NCI-H748 (cell line): ENCODE measurements around the gene ICAM3.
"Not testable (repeated sequence)": the region's sequence is repeated elsewhere in the genome, so short reads cannot be mapped to it uniquely, and the experiment has no call there.

Experiments used
- DNase-seq: peaks from one replicate; lab custom pipeline; 2025; ENCODE audit not compliant: unreplicated experiment; lab: John Stamatoyannopoulos, UW

Gene ICAM3, protein sequence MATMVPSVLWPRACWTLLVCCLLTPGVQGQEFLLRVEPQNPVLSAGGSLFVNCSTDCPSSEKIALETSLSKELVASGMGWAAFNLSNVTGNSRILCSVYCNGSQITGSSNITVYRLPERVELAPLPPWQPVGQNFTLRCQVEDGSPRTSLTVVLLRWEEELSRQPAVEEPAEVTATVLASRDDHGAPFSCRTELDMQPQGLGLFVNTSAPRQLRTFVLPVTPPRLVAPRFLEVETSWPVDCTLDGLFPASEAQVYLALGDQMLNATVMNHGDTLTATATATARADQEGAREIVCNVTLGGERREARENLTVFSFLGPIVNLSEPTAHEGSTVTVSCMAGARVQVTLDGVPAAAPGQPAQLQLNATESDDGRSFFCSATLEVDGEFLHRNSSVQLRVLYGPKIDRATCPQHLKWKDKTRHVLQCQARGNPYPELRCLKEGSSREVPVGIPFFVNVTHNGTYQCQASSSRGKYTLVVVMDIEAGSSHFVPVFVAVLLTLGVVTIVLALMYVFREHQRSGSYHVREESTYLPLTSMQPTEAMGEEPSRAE

GRCh38 chr19:10339380-10339960 lies at the start of gene ICAM3:
Gene ICAM3 (minus strand): TSS chr19:10339624. CDS start chr19:10339614, 10 bp downstream.
- DNase-seq, result no peak

DNA sequence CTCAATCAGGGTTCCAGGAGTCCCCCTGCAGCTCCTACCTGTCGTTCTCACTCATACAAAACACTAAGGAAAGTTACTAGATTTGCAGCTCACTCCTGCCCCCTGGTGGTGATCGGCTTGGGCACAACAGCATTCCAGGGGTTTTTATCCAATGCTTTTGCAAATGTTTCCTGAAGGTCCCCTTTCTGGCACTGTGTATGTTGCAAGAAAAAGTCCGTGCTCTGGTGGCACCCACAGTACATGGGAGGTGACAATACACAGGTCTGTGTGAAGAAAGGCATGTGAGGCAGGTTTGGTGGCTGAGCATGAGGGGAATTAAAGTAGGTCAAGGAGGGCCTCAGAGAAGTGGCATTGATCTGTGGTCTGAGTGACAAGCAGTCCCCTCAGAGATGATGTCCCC lies 49.5 kb upstream of the ICAM3 start:
- peak; percentile 58 for DNase-seq

DNA sequence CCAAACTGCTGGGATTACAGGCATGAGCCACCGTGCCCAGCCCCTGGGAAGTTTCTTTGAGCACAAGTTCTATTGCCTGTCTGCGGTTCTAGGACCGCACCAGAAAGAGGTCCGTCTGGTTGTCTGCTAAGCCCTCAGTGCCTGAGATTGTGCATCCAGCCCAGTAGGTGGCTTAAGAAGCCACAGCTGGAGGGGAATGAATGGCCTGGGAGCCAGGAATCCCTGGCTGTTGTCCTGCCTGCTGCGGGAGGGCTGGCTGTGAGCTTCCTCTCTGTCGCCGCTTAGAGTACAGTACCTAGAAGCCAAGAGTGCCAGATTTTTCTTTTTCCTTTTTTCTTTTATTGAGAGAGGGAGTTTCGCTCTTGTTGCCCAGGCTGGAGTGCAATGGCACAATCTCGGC lies 45.2 kb upstream of the ICAM3 start:
- DNase-seq, result no peak

DNA sequence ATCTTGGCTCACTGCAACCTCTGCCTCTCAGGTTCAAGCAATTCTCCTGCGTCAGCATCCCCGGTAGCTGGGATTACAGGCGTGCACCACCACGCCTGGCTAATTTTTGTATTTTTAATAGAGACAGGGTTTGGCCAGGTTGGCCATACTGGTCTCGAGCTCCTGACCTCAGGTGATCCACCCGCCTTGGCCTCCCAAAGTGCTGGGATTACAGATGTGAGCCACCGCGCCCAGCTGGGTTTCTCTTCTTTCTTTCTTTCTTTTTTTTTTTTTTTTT lies 43.7 kb upstream of the ICAM3 start:
- not testable (repeated sequence) for DNase-seq

- DNase-seq, result peak; percentile 97
These were observed 41.1 kb upstream of the ICAM3 start, which contains the start of gene TYK2 for GRCh38 chr19:10380313-10381102. Gene TYK2 (minus strand): TSS chr19:10380572. CDS start chr19:10378406, 2,166 bp downstream.

DNA sequence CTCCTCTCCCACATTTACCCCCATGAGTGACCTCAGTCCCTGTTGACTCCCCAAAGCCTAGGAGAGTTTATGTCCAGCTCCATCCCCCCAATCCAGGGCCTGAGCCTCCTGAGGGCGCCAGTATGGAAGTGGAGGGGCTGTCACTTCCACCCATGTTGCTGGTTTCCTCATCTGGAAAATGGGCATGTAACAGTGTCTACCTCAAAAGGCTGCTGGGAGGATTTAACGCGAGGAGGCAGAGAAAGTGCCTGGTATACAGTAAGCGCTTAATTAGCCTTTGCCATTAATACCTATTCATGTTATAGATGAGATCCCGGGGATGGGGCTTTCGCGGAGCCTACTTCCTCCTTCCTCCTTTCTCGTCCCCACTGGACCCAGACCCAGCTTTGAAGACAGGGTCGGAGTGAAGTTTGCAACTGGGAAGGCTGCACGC lies 40.5 kb upstream of the ICAM3 start:
- no peak for DNase-seq

- no peak for DNase-seq
These were observed 38.7 kb upstream of the ICAM3 start for GRCh38 chr19:10378124-10378523.

- not testable (repeated sequence) for DNase-seq
These were observed 37.8 kb upstream of the ICAM3 start for GRCh38 chr19:10377140-10377640.

DNA sequence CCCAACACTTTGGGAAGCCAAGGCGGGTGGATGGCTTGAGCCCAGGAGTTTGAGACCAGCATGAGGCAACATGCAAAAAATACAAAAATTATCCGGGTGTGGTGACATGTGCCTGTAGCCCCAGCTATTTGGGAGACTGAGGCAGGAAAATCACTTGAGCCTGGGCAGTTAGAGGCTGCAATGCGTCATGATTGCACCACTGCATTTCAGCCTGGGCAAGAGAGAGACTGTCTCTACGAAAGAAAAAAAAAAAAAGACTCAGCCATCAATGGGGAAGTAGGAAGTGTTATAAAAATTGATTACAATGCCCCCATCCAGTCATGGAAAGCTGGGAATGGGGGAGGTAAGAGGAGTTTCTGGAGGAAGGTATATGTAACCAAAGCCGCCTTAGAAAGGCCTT lies 35.5 kb upstream of the ICAM3 start:
- DNase-seq, result no peak

GRCh38 chr19:10372690-10373089 lies 33.3 kb upstream of the ICAM3 start:
- DNase-seq, result no peak

DNA sequence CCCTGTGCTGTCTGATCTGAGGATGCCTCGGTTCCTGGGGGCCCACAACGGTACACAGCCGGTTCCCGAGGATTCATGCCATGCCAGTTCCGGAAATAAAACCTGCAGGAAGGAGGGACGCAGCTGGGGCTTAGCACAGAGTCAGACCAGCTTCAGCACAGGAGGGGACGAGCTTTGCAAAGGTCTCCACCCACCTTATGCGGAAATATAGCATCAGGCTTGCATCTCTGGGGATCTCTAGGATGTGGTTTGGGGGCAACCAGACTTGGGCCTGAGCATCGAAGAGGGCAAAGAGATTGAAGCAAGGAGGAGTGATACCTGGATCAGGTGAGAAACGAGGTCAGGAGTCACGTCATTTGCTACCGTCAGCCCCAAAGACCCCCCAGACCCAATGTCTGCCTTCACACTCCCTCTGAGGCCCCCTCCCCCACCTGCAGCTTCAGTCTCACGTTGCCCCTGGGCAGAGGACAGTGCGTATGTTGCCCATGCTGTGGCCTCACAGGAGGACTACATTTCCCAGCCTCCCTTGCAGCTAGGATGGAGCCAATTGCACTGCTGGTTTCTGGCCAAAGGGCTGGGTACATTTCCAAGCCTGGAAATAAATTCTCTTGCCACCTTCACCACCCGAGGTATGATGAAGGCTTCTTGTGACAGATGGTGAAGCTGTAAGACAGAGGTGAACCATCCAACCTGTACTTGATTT lies 28.8 kb upstream of the ICAM3 start:
- DNase-seq, result no peak

DNA sequence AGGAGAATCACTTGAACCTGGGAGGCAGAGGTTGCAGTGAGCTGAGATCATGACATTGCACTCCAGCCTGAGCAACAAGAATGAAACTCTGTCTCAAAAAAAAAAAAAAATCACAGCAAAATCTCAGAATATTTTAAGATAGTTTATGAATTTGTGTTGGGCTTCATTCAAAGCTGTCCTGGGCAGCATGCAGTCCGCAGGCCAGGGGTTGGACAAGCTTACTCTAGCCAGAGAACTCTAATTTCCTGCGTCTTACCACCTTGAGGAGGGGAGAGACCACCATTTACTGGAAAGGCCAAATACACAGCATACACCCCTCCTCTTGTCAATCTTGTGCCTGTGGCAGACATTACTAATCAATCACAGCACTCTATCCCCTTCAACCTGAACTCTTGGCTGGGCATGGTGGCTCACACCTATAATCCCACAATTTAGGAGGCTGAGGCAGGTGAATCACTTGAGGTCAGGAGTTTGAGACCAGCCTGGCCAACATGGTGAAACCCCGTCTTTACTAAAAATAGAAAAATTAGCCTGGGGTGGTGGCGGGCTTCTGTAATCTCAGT lies 27.6 kb upstream of the ICAM3 start:
- not testable (repeated sequence) for DNase-seq

- DNase-seq, result no peak
These were observed 26.1 kb upstream of the ICAM3 start for GRCh38 chr19:10365518-10365917.

DNA sequence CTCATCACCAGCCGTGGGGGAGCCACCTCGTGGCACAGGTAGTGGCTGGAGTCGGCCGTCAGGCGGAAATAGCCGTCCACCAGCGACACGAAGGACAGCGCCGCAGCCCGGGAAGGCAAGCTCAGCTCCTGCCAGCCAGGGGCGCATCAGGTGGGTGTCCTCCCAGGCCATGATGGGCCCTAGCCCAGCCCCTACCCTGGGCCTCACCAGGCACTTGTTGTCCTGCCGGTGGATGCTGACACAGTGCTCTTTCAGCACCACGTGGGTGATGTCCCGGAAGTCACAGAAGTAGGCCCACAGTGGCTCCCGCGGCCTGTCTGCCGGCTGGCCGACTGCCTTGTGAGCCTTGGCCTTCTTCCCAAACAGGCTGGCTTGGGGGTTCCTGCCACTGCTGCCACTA lies 25.2 kb upstream of the ICAM3 start:
- no peak for DNase-seq

DNA sequence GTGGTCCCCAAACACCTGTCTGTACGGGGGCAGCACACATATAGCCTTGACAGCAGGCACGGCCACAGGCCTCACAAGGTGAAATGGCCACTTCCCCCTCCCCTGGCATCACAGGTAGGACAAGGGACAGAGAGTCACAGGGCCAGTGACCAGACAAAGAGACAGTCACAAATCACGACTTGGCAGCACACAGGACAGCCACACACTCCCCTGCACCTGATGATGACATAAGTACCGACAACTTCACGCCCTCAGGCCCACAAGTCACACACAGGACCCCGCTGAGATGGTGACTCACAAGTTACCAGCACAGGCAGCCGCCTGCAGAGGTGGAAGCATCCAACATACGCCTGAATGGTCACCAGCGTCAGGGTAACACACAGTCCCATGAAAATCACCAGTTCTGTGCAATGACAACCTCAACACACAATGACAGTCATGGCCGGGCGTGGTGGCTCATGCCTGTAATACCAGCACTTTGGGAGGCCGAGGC lies 24.4 kb upstream of the ICAM3 start:
- no peak for DNase-seq

GRCh38 chr19:10362259-10362658 lies 22.8 kb upstream of the ICAM3 start:
- no peak for DNase-seq

DNA sequence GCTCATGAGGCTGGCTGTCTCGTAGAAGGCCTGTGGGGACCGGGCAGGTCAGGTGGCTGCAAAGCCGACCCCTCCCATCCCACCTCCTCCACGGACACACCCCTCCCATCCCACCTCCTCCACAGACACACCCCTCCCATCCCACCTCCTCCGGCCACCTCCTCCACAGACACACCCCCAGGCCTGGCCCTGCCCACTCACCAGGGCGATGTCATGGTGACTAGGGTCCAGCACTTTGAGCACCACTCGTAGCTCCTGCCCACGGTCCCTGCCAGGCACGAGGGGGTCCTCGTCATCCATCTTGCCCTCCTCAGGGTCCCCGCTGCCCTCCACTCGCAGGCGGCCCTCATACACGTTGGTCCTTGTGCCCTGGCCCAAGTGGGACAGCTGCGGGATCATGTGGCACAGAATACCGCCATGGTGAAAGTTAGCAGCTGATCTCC lies 22.2 kb upstream of the ICAM3 start:
- no peak for DNase-seq

- DNase-seq, result no peak
These were observed 17.0 kb upstream of the ICAM3 start for GRCh38 chr19:10356431-10356830.

DNA sequence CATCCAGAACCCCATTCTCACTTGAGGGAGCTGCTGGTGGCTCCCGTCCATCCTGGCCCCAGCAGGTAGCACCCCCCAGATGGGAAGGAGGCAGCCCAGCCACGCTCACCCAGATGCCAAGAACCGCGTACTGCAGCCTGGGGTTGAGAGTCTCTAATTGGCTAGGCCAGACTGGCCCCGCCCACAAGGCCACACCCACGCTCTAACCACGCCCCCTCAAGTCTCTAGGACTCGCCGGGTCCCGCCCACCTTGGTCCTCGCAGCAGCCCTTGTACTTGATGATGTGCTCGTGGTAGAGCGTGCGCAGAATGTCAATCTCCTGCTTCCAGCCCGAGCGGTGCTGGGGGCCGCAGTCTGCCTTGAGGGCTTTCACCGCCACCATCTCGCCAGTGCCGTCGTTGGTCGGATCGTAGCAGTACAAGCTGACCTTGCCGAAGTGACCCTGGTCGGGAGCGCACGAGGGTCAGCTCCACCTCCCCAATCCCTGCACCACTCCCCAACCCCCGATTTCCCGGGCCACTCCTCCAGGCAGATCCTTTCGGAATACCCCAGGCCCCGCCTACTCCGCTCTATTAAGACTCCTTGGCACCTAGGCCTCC lies 14.5 kb upstream of the ICAM3 start:
- no peak for DNase-seq
